HL-60/S4 treated with phorbol 12-myristate 13-acetate at 8.2 ng/mL for 4 days and 3 days (cell line): ENCODE data around the gene GEMIN2.
"Not testable (repeated sequence)": the region's sequence is repeated elsewhere in the genome, so short reads cannot be mapped to it uniquely, and the experiment has no call there.

Source experiments
- in situ Hi-C: fragments of 300-500 bp; cut with MboI; formaldehyde crosslinking; loops from 2 replicates; pipeline ENCODE4 v1.15.0; 2022; ENCODE audit warnings: low sequenced_read_pairs

Gene GEMIN2

GRCh38 chr14:39114073-39114838, at the start of gene GEMIN2:
Gene GEMIN2, plus strand, starts transcription at chr14:39114323. Its CDS starts 16 bp downstream, at chr14:39114339.
- in situ Hi-C loops, result no loop called here

- in situ Hi-C loops, result not testable (repeated sequence)
These were observed 44.8 kb upstream of the GEMIN2 start for GRCh38 chr14:39069169-39069805.

- in situ Hi-C loops, result no loop called here
These were observed 44.2 kb upstream of the GEMIN2 start for GRCh38 chr14:39069923-39070322.

- in situ Hi-C loops, result no loop called here
These were observed 43.0 kb upstream of the GEMIN2 start for GRCh38 chr14:39071096-39071495.

- in situ Hi-C loops, result no loop called here
These were observed 33.2 kb upstream of the GEMIN2 start for GRCh38 chr14:39080886-39081285.

GRCh38 chr14:39083127-39083526, 31.0 kb upstream of the GEMIN2 start:
- in situ Hi-C loops, result no loop called here

GRCh38 chr14:39085933-39086332, 28.2 kb upstream of the GEMIN2 start:
- in situ Hi-C loops, result no loop called here

- in situ Hi-C loops, result no loop called here
These were observed 26.6 kb upstream of the GEMIN2 start for GRCh38 chr14:39087493-39087892.

- in situ Hi-C loops, result no loop called here
These were observed 23.5 kb upstream of the GEMIN2 start for GRCh38 chr14:39090548-39091111.

- in situ Hi-C loops, result no loop called here
These were observed 22.4 kb upstream of the GEMIN2 start for GRCh38 chr14:39091716-39092115.

- in situ Hi-C loops, result no loop called here
These were observed 19.6 kb upstream of the GEMIN2 start for GRCh38 chr14:39094515-39094914.

GRCh38 chr14:39097159-39097558, 17.0 kb upstream of the GEMIN2 start:
- in situ Hi-C loops, result no loop called here

- in situ Hi-C loops, result not testable (repeated sequence)
These were observed 14.9 kb upstream of the GEMIN2 start for GRCh38 chr14:39099215-39099614.

GRCh38 chr14:39099748-39100147, 14.4 kb upstream of the GEMIN2 start:
- in situ Hi-C loops, result no loop called here

- in situ Hi-C loops, result no loop called here
These were observed 11.7 kb upstream of the GEMIN2 start for GRCh38 chr14:39102265-39102968.

GRCh38 chr14:39102969-39103957, 10.9 kb upstream of the GEMIN2 start, which contains the start of gene SEC23A:
Gene SEC23A, minus strand, starts transcription at chr14:39103235. Its CDS starts 7,117 bp downstream, at chr14:39096118.
- in situ Hi-C loops, result no loop called here

GRCh38 chr14:39104078-39104801, 9.9 kb upstream of the GEMIN2 start:
- in situ Hi-C loops, result not testable (repeated sequence)

- in situ Hi-C loops, result no loop called here
These were observed 6.5 kb upstream of the GEMIN2 start for GRCh38 chr14:39107591-39107996.

GRCh38 chr14:39108791-39109190, 5.3 kb upstream of the GEMIN2 start:
- in situ Hi-C loops, result no loop called here
